ENCODE measurements around the gene SLC7A5.

- TF ChIP-seq POLR2A (IDR thresholded peaks at IDR 0.05; ENCODE audit: low read depth, low read length) (no peak), POLR2AphosphoS5 (IDR thresholded peaks at IDR 0.05; ENCODE audit: low read depth, low read length) (no peak)
Measured at GRCh38 chr16:87844120-87844733, 25.1 kb downstream of the SLC7A5 start.

Data from GM12892 (cell line).